ENCODE data around the gene LIMCH1.

The LIMCH1 gene

DNA sequence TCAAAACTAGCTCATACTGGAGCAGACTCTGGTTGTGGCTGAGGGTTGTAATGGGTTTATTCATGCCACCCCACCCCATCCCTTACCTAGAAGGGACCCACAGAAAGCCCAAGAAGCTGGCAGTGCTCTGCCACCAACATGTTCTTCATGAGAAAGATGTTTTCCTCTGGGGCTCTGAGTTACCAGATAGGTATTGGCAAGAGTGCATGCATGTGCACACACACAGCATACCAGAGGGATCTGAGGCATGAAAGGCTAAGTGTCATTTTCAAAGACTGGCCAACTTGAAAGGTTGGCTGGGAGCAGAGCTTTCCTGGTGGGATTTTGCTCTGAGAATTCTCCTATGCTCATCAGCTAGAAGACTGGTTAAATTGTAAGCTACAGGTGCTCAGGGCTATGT is 145.4 kb downstream of the LIMCH1 start:
- H3K36me3 ChIP-seq (ENCODE audit: control insufficient read depth, insufficient read depth, low read length), result no peaks in the 10 kb centered on the region
- H3K4ac ChIP-seq (ENCODE audit: low read depth, low read length), result no peak overlapping the region
- H3K4me1 ChIP-seq (ENCODE audit: control insufficient read depth, low read depth, low read length), result no peaks in the 10 kb centered on the region
- H3K79me1 ChIP-seq (ENCODE audit: low read length), result no peaks in the 10 kb centered on the region
- no peaks in the 10 kb centered on the region for H3K79me2 ChIP-seq (ENCODE audit: control insufficient read depth, insufficient read depth, low read length)
- no peak overlapping the region for H3K9ac ChIP-seq (ENCODE audit: low read length)
- H4K5ac ChIP-seq (ENCODE audit: low read length), result no peak overlapping the region
- no peak overlapping the region for H3K4me3 ChIP-seq (ENCODE audit: low read length)
- H2BK5ac ChIP-seq (ENCODE audit: low read length), result no peak overlapping the region
- no peaks in the 10 kb centered on the region for H3K27me3 ChIP-seq (ENCODE audit: insufficient read depth, low read length, poor library complexity)
- no peak overlapping the region for H3K4me2 ChIP-seq (ENCODE audit: low read length)
- H3K27ac ChIP-seq (ENCODE audit: low read depth, low read length), result no peak overlapping the region
- no peak overlapping the region for H3K23ac ChIP-seq (ENCODE audit: low read length)
- H3K18ac ChIP-seq (ENCODE audit: low read length), result no peak overlapping the region
- no peak overlapping the region for H2BK15ac ChIP-seq (replicated peaks; ENCODE audit: low read depth)
- no peak for DNase-seq
- no peak overlapping the region for H4K8ac ChIP-seq (ENCODE audit: low read depth, low read length)
- no peak overlapping the region for H2AK5ac ChIP-seq (ENCODE audit: low read length)
- no peak overlapping the region for H2BK120ac ChIP-seq (ENCODE audit: low read depth, low read length)
- no peak overlapping the region for H3K56ac ChIP-seq (ENCODE audit: low read length)

DNA sequence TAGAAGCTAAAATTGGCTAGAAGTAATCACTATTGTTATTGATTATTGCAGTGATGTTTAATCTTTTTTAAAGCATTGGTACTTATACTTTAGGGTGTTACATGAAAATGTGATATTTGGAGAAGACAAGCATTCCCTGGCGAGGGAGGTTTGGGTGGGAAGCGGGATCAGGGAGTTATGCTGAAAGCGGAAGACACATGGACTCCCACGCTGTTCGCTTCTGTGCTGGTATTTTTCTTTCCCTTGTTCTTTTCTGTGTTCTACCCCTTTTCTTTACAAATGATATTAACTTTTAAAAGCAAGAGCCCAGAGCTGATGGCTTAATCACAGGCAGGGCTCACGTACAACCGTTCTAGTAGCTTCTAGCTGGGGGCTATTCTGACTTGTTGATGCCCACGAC is 148.9 kb downstream of the LIMCH1 start:
- Histone ChIP-seq H2BK15ac (replicated peaks; ENCODE audit: low read depth) (no peak overlapping the region), H3K18ac (ENCODE audit: low read length) (no peak overlapping the region), H3K4ac (ENCODE audit: low read depth, low read length) (no peak overlapping the region), H3K23ac (ENCODE audit: low read length) (no peak overlapping the region), H2BK5ac (ENCODE audit: low read length) (no peak overlapping the region), H3K4me1 (ENCODE audit: control insufficient read depth, low read depth, low read length) (no peaks in the 10 kb centered on the region), H3K79me1 (ENCODE audit: low read length) (no peaks in the 10 kb centered on the region), H3K79me2 (ENCODE audit: control insufficient read depth, insufficient read depth, low read length) (no peaks in the 10 kb centered on the region), H3K36me3 (ENCODE audit: control insufficient read depth, insufficient read depth, low read length) (no peaks in the 10 kb centered on the region), H2BK120ac (ENCODE audit: low read depth, low read length) (no peak overlapping the region), H3K9ac (ENCODE audit: low read length) (no peak overlapping the region), H4K5ac (ENCODE audit: low read length) (no peak overlapping the region), H3K4me2 (ENCODE audit: low read length) (no peak overlapping the region), H2AK5ac (ENCODE audit: low read length) (no peak overlapping the region), H3K27me3 (ENCODE audit: insufficient read depth, low read length, poor library complexity) (no peaks in the 10 kb centered on the region), H3K56ac (ENCODE audit: low read length) (no peak overlapping the region), H3K4me3 (ENCODE audit: low read length) (no peak overlapping the region), H3K27ac (ENCODE audit: low read depth, low read length) (no peak overlapping the region), H4K8ac (ENCODE audit: low read depth, low read length) (no peak overlapping the region)
- no CpG with 5 or more reads among the region's 8 CpGs for WGBS (ENCODE audit: extremely low coverage, insufficient coverage, low lambda C conversion rate)
- no peak for DNase-seq

DNA sequence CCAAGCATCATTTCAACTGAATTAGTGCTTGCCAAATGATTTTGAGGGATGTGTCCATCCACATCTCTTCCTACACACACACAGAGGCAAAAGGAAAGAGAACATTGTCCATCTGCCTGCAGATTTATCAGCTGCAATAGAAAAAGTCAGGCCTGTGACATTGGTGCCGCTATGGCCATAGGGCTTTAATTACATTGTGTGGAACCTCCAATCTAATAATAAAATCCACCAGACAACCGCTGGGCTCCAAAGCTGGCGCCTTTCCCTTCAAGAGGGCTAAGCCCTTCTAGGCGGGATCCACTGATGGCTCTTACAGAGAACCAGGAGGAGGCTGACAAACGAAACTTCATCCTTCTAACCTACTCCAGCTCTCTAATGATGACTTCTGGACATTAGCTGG is 150.0 kb downstream of the LIMCH1 start:
- no CpG with 5 or more reads among the region's 5 CpGs for WGBS (ENCODE audit: extremely low coverage, insufficient coverage, low lambda C conversion rate)
- H2BK15ac ChIP-seq (replicated peaks; ENCODE audit: low read depth), result no peak overlapping the region
- no peak overlapping the region for H2BK120ac ChIP-seq (ENCODE audit: low read depth, low read length)
- no peak for DNase-seq
- H3K18ac ChIP-seq (ENCODE audit: low read length), result no peak overlapping the region
- H4K5ac ChIP-seq (ENCODE audit: low read length), result no peak overlapping the region
- no peaks in the 10 kb centered on the region for H3K27me3 ChIP-seq (ENCODE audit: insufficient read depth, low read length, poor library complexity)
- no peak overlapping the region for H3K9ac ChIP-seq (ENCODE audit: low read length)
- H3K79me2 ChIP-seq (ENCODE audit: control insufficient read depth, insufficient read depth, low read length), result no peaks in the 10 kb centered on the region
- no peak overlapping the region for H3K4ac ChIP-seq (ENCODE audit: low read depth, low read length)
- no peaks in the 10 kb centered on the region for H3K79me1 ChIP-seq (ENCODE audit: low read length)
- H3K4me3 ChIP-seq (ENCODE audit: low read length), result no peak overlapping the region
- no peaks in the 10 kb centered on the region for H3K4me1 ChIP-seq (ENCODE audit: control insufficient read depth, low read depth, low read length)
- no peak overlapping the region for H2BK5ac ChIP-seq (ENCODE audit: low read length)
- H4K8ac ChIP-seq (ENCODE audit: low read depth, low read length), result no peak overlapping the region
- H2AK5ac ChIP-seq (ENCODE audit: low read length), result no peak overlapping the region
- H3K27ac ChIP-seq (ENCODE audit: low read depth, low read length), result no peak overlapping the region
- no peaks in the 10 kb centered on the region for H3K36me3 ChIP-seq (ENCODE audit: control insufficient read depth, insufficient read depth, low read length)
- H3K4me2 ChIP-seq (ENCODE audit: low read length), result no peak overlapping the region
- no peak overlapping the region for H3K56ac ChIP-seq (ENCODE audit: low read length)
- no peak overlapping the region for H3K23ac ChIP-seq (ENCODE audit: low read length)

DNA sequence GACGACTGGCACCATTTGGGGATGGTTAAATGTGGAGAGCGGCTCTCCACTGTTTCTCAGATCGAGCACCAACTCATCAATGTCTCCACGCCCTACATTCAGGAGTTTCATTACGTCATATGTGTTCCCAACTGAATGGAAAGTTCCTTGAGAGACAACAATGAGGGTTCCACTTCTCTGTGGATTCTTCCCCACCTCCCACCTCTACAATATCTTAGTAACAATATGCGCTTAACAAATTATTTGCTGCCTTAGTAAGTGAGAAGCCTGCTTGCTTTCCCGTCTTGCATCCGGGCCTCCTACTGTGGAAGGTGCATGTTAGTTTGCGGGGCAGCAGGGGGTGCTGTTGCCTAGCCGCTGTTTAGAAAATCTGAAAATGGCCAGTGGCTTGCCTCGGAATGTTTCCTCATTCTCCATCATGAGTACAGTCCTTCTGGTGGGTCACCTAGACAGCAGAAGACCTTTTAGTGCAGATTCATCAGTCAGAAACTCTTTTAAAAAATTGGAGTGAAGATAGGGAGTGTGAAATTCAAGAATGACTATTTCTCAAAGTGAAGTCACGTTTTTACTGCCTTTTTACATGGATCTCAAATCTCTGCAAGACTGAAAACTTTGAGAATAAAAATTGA is 154.9 kb downstream of the LIMCH1 start:
- Histone ChIP-seq H3K36me3 (ENCODE audit: control insufficient read depth, insufficient read depth, low read length) (no peaks in the 10 kb centered on the region), H3K9ac (ENCODE audit: low read length) (no peak overlapping the region), H3K4ac (ENCODE audit: low read depth, low read length) (no peak overlapping the region), H3K4me1 (ENCODE audit: control insufficient read depth, low read depth, low read length) (no peaks in the 10 kb centered on the region), H2AK5ac (ENCODE audit: low read length) (no peak overlapping the region), H4K8ac (ENCODE audit: low read depth, low read length) (no peak overlapping the region), H2BK5ac (ENCODE audit: low read length) (no peak overlapping the region), H4K5ac (ENCODE audit: low read length) (no peak overlapping the region), H3K79me1 (ENCODE audit: low read length) (no peaks in the 10 kb centered on the region), H3K27me3 (ENCODE audit: insufficient read depth, low read length, poor library complexity) (no peaks in the 10 kb centered on the region), H3K4me2 (ENCODE audit: low read length) (no peak overlapping the region), H3K27ac (ENCODE audit: low read depth, low read length) (no peak overlapping the region), H3K4me3 (ENCODE audit: low read length) (no peak overlapping the region), H2BK120ac (ENCODE audit: low read depth, low read length) (no peak overlapping the region), H3K56ac (ENCODE audit: low read length) (no peak overlapping the region), H3K18ac (ENCODE audit: low read length) (no peak overlapping the region), H2BK15ac (replicated peaks; ENCODE audit: low read depth) (no peak overlapping the region), H3K23ac (ENCODE audit: low read length) (no peak overlapping the region), H3K79me2 (ENCODE audit: control insufficient read depth, insufficient read depth, low read length) (no peaks in the 10 kb centered on the region)
- DNase-seq, result peak; percentile 75
- no CpG with 5 or more reads among the region's 12 CpGs for WGBS (ENCODE audit: extremely low coverage, insufficient coverage, low lambda C conversion rate)

DNA sequence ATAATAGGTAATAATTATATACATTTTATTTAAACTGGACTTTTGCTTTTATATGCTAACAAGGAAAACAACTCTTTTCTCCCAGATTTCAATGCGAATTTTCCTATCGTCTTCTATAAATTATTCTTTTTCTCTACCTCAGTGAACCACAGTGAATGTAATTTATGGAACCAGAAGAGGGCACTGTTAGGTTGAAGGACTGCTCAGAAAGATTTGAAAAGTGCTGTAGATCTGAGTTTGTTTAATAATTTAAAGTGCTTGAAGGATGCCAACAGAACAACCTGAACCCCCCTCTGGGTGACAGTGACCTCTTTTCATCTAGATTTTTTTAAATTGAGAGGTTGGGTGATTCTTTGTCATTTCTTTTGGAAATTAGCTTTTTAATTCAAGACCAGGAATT is 155.7 kb downstream of the LIMCH1 start:
- peak; percentile 45 for DNase-seq
- no peak overlapping the region for H3K9ac ChIP-seq (ENCODE audit: low read length)
- H2BK120ac ChIP-seq (ENCODE audit: low read depth, low read length), result no peak overlapping the region
- no peaks in the 10 kb centered on the region for H3K36me3 ChIP-seq (ENCODE audit: control insufficient read depth, insufficient read depth, low read length)
- H3K27ac ChIP-seq (ENCODE audit: low read depth, low read length), result no peak overlapping the region
- no peaks in the 10 kb centered on the region for H3K79me1 ChIP-seq (ENCODE audit: low read length)
- H3K23ac ChIP-seq (ENCODE audit: low read length), result no peak overlapping the region
- no peak overlapping the region for H2BK15ac ChIP-seq (replicated peaks; ENCODE audit: low read depth)
- H3K79me2 ChIP-seq (ENCODE audit: control insufficient read depth, insufficient read depth, low read length), result no peaks in the 10 kb centered on the region
- H2BK5ac ChIP-seq (ENCODE audit: low read length), result no peak overlapping the region
- H3K4ac ChIP-seq (ENCODE audit: low read depth, low read length), result no peak overlapping the region
- no peak overlapping the region for H4K5ac ChIP-seq (ENCODE audit: low read length)
- H3K56ac ChIP-seq (ENCODE audit: low read length), result no peak overlapping the region
- no CpG with 5 or more reads among the region's 2 CpGs for WGBS (ENCODE audit: extremely low coverage, insufficient coverage, low lambda C conversion rate)
- no peak overlapping the region for H3K4me3 ChIP-seq (ENCODE audit: low read length)
- H3K4me2 ChIP-seq (ENCODE audit: low read length), result no peak overlapping the region
- H3K27me3 ChIP-seq (ENCODE audit: insufficient read depth, low read length, poor library complexity), result no peaks in the 10 kb centered on the region
- no peak overlapping the region for H4K8ac ChIP-seq (ENCODE audit: low read depth, low read length)
- H3K18ac ChIP-seq (ENCODE audit: low read length), result no peak overlapping the region
- H3K4me1 ChIP-seq (ENCODE audit: control insufficient read depth, low read depth, low read length), result no peaks in the 10 kb centered on the region
- no peak overlapping the region for H2AK5ac ChIP-seq (ENCODE audit: low read length)

DNA sequence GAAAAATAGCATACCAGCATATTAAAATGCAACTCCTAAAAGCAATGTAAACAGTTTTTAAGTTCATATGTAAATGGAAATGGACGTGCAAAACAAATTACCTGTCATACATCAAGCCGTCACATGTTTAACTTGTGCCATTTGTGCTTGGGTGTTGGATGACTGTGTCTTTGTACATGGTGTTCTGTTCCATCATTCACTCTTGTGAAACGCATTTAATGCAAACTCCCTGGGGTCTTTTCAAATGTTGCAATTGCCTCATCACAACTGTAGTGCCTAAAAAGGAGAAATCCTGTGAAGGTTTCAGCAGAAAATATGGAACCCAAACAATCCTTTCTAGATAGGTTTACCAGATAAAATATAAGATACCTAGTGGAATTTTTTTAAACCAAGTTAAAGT is 158.2 kb downstream of the LIMCH1 start:
- H3K4me1 ChIP-seq (ENCODE audit: control insufficient read depth, low read depth, low read length), result no peaks in the 10 kb centered on the region
- H3K56ac ChIP-seq (ENCODE audit: low read length), result no peak overlapping the region
- H3K9ac ChIP-seq (ENCODE audit: low read length), result no peak overlapping the region
- no peak overlapping the region for H3K4me3 ChIP-seq (ENCODE audit: low read length)
- H3K4ac ChIP-seq (ENCODE audit: low read depth, low read length), result no peak overlapping the region
- H3K79me1 ChIP-seq (ENCODE audit: low read length), result no peaks in the 10 kb centered on the region
- no peak overlapping the region for H2BK120ac ChIP-seq (ENCODE audit: low read depth, low read length)
- no peak overlapping the region for H2AK5ac ChIP-seq (ENCODE audit: low read length)
- no peak overlapping the region for H2BK15ac ChIP-seq (replicated peaks; ENCODE audit: low read depth)
- H2BK5ac ChIP-seq (ENCODE audit: low read length), result no peak overlapping the region
- DNase-seq, result no peak
- no peak overlapping the region for H3K23ac ChIP-seq (ENCODE audit: low read length)
- no peak overlapping the region for H4K8ac ChIP-seq (ENCODE audit: low read depth, low read length)
- H3K79me2 ChIP-seq (ENCODE audit: control insufficient read depth, insufficient read depth, low read length), result no peaks in the 10 kb centered on the region
- no peak overlapping the region for H4K5ac ChIP-seq (ENCODE audit: low read length)
- H3K27ac ChIP-seq (ENCODE audit: low read depth, low read length), result no peak overlapping the region
- WGBS (ENCODE audit: extremely low coverage, insufficient coverage, low lambda C conversion rate), result no CpG with 5 or more reads among the region's 3 CpGs
- H3K27me3 ChIP-seq (ENCODE audit: insufficient read depth, low read length, poor library complexity), result no peaks in the 10 kb centered on the region
- no peak overlapping the region for H3K18ac ChIP-seq (ENCODE audit: low read length)
- no peaks in the 10 kb centered on the region for H3K36me3 ChIP-seq (ENCODE audit: control insufficient read depth, insufficient read depth, low read length)
- no peak overlapping the region for H3K4me2 ChIP-seq (ENCODE audit: low read length)

Measured in mesendoderm (in vitro differentiated cells).